Retinal pigment epithelial cell (primary cell): ENCODE data around the gene PPP1R13B.

Experiments used
- DNase-seq: peaks from one replicate; pipeline ENCODE4 v3.0.0-alpha.2; 2010; ENCODE audit warnings: low read depth
- H3K4me3 ChIP-seq: 2 replicates; pipeline ENCODE4 v1.5.1; 2011; ENCODE audit warnings: mild to moderate bottlenecking, low read length, control low read depth, moderate library complexity
- TF ChIP-seq, protein P1 (sequence below): conservative IDR thresholded peaks from 2 replicates; pipeline ENCODE4 v1.5.1; 2011; ENCODE audit warnings: low read depth, low read length, control low read depth, inconsistent platforms

The PPP1R13B gene

DNA sequence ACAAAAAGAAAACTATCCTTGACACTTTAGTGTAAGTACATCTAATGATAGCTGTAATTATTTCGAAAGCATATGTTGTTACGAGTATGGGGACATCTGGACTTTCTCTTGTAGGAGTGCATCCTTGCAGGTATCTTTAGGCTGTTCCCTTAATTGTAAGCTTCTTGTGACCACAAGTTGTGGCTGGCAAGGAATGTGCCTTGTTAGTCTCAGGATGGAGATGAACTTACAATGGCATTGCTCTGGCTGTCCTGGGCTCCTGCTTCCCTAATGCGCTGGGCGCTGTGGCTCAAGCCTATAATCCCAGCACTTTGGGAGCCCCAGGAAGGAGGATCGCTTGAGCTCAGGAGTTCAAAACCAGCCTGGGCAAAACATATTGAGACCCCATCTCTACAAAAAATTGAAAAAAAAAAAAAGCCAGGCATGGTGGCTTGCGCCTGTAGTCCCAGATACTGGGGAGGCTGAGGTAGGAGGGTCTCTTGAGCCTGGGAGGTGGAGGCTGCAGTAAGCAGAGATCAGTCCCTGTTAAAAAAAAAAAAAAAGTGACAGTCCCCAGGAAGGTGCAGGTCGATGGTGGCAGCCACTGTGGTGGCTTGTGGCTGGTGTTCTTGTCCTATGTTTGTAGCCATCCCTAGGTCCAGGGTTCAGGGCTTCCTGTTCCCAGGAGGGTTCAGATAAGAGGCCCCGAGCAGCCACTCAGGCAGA is 23.7 kb upstream of the PPP1R13B start:
- TF ChIP-seq, protein P1, sequence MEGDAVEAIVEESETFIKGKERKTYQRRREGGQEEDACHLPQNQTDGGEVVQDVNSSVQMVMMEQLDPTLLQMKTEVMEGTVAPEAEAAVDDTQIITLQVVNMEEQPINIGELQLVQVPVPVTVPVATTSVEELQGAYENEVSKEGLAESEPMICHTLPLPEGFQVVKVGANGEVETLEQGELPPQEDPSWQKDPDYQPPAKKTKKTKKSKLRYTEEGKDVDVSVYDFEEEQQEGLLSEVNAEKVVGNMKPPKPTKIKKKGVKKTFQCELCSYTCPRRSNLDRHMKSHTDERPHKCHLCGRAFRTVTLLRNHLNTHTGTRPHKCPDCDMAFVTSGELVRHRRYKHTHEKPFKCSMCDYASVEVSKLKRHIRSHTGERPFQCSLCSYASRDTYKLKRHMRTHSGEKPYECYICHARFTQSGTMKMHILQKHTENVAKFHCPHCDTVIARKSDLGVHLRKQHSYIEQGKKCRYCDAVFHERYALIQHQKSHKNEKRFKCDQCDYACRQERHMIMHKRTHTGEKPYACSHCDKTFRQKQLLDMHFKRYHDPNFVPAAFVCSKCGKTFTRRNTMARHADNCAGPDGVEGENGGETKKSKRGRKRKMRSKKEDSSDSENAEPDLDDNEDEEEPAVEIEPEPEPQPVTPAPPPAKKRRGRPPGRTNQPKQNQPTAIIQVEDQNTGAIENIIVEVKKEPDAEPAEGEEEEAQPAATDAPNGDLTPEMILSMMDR, result no peak
- no peak for DNase-seq
- no peak overlapping the region for H3K4me3 ChIP-seq

DNA sequence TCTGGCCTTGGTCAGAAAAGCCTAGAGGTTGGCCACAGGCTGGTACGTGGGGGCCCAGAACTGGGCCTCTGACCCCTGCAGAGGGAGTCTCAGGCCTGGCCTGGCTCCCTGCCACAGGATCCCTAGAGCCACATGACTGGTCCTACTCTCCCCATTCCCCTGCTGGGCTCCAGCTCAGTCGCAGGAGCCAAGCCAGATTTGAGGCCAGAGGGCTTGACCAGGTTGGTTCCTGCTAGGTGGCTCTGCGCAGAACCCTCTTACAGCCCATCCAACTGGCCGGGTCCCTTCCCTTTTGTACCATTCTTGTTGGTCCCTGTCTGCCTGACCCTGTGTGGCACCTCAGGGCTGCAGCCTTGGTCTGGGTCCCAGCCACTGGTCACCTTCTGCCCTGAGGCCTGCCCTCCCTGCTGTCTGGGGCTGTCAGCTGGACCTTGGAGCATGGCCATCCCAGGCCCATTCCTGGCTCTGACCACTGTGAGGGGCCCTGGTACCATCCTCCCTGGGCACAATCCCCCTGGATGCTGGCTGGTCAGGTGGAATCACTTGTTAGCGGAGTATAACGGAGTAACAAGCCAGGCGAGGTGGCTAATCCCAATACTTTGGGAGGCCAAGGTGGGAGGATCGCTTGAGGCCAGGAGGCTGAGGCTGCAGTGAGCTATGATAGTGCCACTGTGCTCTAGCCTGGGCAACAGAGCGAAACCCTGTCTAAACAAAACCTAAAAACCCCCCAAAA is 22.9 kb upstream of the PPP1R13B start:
- TF ChIP-seq, protein P1, result no peak
- H3K4me3 ChIP-seq, result no peak overlapping the region
- no peak for DNase-seq

- H3K4me3 ChIP-seq, result no peak overlapping the region
- no peak for DNase-seq
- TF ChIP-seq, protein P1, result no peak
Observed at GRCh38 chr14:103869406-103870143, 22.2 kb upstream of the PPP1R13B start.

DNA sequence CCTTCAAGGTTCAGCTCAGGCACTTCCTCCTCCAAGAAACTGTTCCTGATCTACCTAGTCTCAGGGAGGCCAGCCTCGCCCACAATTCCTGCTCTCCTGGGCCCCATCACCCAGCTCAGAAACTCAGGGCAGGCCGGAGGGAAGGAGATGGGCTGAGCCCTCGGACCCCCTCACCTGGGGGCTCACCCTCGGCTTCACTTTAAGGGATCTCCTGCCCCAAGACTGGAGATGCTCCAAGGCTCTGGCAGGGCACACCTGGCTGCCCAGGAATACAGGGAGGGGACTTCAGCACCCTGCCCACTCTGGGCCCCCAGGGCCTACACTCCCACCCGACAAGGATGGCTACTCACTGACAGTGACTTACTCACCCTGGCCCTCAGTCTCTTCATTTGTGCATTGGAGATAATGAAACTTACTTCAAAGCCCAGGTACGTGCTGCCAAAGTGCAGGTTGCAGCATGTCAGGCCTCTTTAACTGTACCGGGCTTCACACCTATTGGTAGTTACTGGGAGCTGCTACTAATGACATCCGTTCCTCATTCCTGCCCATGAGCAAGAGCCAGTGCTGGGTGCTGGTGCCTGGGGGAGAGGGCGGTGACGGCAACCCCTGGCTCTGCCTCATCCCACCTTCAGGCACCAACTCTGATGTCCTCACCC is 21.0 kb upstream of the PPP1R13B start:
- no peak overlapping the region for H3K4me3 ChIP-seq
- no peak for DNase-seq
- TF ChIP-seq, protein P1, result no peak

DNA sequence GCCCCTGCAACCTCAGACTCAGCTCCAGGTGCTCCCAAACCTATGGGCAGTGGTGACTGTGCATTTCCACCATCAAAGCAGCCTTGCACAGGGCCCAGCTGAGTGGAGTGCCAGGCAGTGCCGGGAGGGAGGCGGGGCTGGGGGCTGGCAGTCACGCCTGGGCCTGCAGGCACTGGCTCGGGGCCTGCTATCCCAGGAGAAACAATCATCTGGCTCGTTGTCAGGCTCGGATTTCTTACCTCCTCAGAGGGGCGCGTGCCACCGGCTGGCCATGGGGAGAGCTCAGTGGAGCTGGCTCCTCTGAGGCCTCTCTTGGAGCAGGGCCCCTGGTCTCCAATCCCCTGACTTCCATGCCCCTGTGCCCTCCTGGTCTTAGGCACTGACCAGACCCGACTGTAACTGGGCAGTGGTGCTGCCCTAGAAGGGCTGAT is 20.2 kb upstream of the PPP1R13B start:
- H3K4me3 ChIP-seq, result no peak overlapping the region
- TF ChIP-seq, protein P1, result no peak
- peak; percentile 93 for DNase-seq

GRCh38 chr14:103867020-103867419 is 19.6 kb upstream of the PPP1R13B start:
- no peak for DNase-seq
- TF ChIP-seq, protein P1, result no peak

More at GRCh38 chr14:103867020-103867419, 19.6 kb upstream of the PPP1R13B start:
- H3K4me3 ChIP-seq, result no peak overlapping the region
